A673 (cell line): ENCODE data around the gene HOXD3. TPM values are rescaled to one million over a fixed set of nuclear protein-coding genes. Genes with fewer than 3 reads are reported as not detected.

ENCODE experiments used
- BruUV-seq: library from RNA; stranded (reverse); fragments of 400-500 nt; replicated peaks from 2 replicates; lab custom pipeline; 2021; lab: Mats Ljungman, UMichigan
- CTCF ChIA-PET: fragments of 300-600 bp; sonication (Branson Sonifier 250); formaldehyde crosslinking; loops from one replicate; lab custom pipeline; 2022; ENCODE audit warnings: antibody characterized with exemption; lab: Charles Lee
- POLR2A ChIA-PET: fragments of 300-600 bp; sonication (Branson Sonifier 250); formaldehyde crosslinking; loops from one replicate; lab custom pipeline; 2022; ENCODE audit warnings: antibody characterized with exemption; ENCODE audit not compliant: low non-redundant PET; lab: Charles Lee
- DNase-seq: peaks from one replicate; pipeline ENCODE4 v3.0.0-alpha.2; 2015; ENCODE audit warnings: low spot score
- H3K27ac ChIP-seq: fragments of 200-600 bp; sonication (generic); 2 replicates; pipeline ENCODE4 v1.5.1; 2016; ENCODE audit warnings: mixed run types, low read depth, mild to moderate bottlenecking, mixed read lengths, antibody characterized with exemption, low read length; ENCODE audit not compliant: poor library complexity, severe bottlenecking
- H3K27me3 ChIP-seq: fragments of 200-600 bp; sonication (generic); replicated peaks from 2 replicates; pipeline ENCODE4 v1.6.1; 2017; ENCODE audit warnings: mixed run types, low read depth, mild to moderate bottlenecking, mixed read lengths, antibody characterized with exemption, low read length; ENCODE audit not compliant: insufficient read depth, poor library complexity
- H3K36me3 ChIP-seq: fragments of 200-600 bp; sonication (generic); 2 replicates; pipeline ENCODE4 v1.6.1; 2016; ENCODE audit warnings: mixed run types, mild to moderate bottlenecking, mixed read lengths, antibody characterized with exemption, low read length; ENCODE audit not compliant: insufficient read depth, poor library complexity, severe bottlenecking
- H3K4me1 ChIP-seq: fragments of 200-600 bp; sonication (generic); 2 replicates; pipeline ENCODE4 v1.6.1; 2017; ENCODE audit warnings: mixed run types, mild to moderate bottlenecking, mixed read lengths, antibody characterized with exemption, low read length; ENCODE audit not compliant: insufficient read depth, poor library complexity, severe bottlenecking
- H3K4me3 ChIP-seq: fragments of 200-600 bp; sonication (generic); 2 replicates; pipeline ENCODE4 v1.5.1; 2016; ENCODE audit warnings: low read depth, mixed run types, mild to moderate bottlenecking, mixed read lengths, low read length; ENCODE audit not compliant: poor library complexity, severe bottlenecking
- H3K9me3 ChIP-seq: fragments of 200-600 bp; sonication (generic); 2 replicates; pipeline ENCODE4 v1.6.1; 2016; ENCODE audit warnings: mixed run types, low read depth, mild to moderate bottlenecking, mixed read lengths, antibody characterized with exemption, low read length; ENCODE audit not compliant: poor library complexity, severe bottlenecking
- CTCF ChIP-seq: fragments of 300-800, 200-600 bp; sonication (generic); conservative IDR thresholded peaks from 2 replicates; pipeline ENCODE4 v1.5.1; 2017; ENCODE audit warnings: low read depth, mild to moderate bottlenecking, antibody characterized with exemption, low read length, moderate library complexity, mixed read lengths
- EZH2 ChIP-seq: fragments of 200-600 bp; sonication (generic); IDR thresholded peaks from 2 replicates; pipeline ENCODE4 v1.6.1; 2017; ENCODE audit warnings: borderline replicate concordance, low read depth, mild to moderate bottlenecking, mixed read lengths, antibody characterized with exemption, low read length; ENCODE audit not compliant: poor library complexity, severe bottlenecking
- intact Hi-C: fragments of 100-400 bp; cut with micrococcal nuclease; formaldehyde crosslinking; loops from one replicate; pipeline ENCODE4 v1.10.0; 2022; ENCODE audit not compliant: unreplicated experiment
- total RNA-seq: library from RNA; stranded (reverse); gene quantifications from 2 replicates; pipeline ENCODE4 v1.2.3, GENCODE V29; 2021

Gene HOXD3
- total RNA-seq, 1 experiment from 2014 or later: 41.3 TPM

GRCh38 chr2:176165370-176166050, 8.4 kb downstream of the HOXD3 start:
- ChIA-PET CTCF (no interaction called here), POLR2A (no interaction called here)
- no peaks in the 10 kb centered on the region for H3K27me3 ChIP-seq
- no peaks in the 10 kb centered on the region for H3K9me3 ChIP-seq
- H3K27ac ChIP-seq: no peak overlapping the region
- intact Hi-C loops: no loop called here
- peaks cover 3% of the 10 kb centered on the region for H3K36me3 ChIP-seq
- no peak overlapping the region for H3K4me3 ChIP-seq
- no TSS peak for BruUV-seq
- TF ChIP-seq EZH2: no peak
- TF ChIP-seq CTCF: no peak
- no peak for DNase-seq
- peaks cover 3% of the 10 kb centered on the region for H3K4me1 ChIP-seq

- ChIA-PET POLR2A (no interaction called here), CTCF (interaction anchor here (1.2 kb wide), 1 partner anchor 486 kb away, joined by 4 read pairs; no protein-coding TSS in a partner anchor)
- Histone ChIP-seq H3K27me3 (no peaks in the 10 kb centered on the region), H3K36me3 (peaks cover 3% of the 10 kb centered on the region), H3K9me3 (no peaks in the 10 kb centered on the region), H3K4me1 (no peaks in the 10 kb centered on the region), H3K4me3 (no peak overlapping the region), H3K27ac (no peak overlapping the region)
- BruUV-seq: no TSS peak
- TF ChIP-seq CTCF (no peak), EZH2 (no peak)
- DNase-seq: no peak
- intact Hi-C loops: no loop called here
These were observed 9.2 kb downstream of the HOXD3 start for GRCh38 chr2:176166272-176166671.

- BruUV-seq: no TSS peak
- ChIA-PET CTCF (no interaction called here), POLR2A (no interaction called here)
- H3K36me3 ChIP-seq: peaks cover 3% of the 10 kb centered on the region
- intact Hi-C loops: no loop called here
- DNase-seq: no peak
- no peak overlapping the region for H3K4me3 ChIP-seq
- H3K27me3 ChIP-seq: no peaks in the 10 kb centered on the region
- no peak overlapping the region for H3K27ac ChIP-seq
- H3K9me3 ChIP-seq: no peaks in the 10 kb centered on the region
- TF ChIP-seq CTCF (no peak), EZH2 (no peak)
- H3K4me1 ChIP-seq: no peaks in the 10 kb centered on the region
These were observed 10.3 kb downstream of the HOXD3 start for GRCh38 chr2:176167398-176167797.
